Activated CD8-positive, alpha-beta memory T cell treated with anti-CD3 and anti-CD28 coated beads, Interleukin-2, amount 10 ng/mL, durations not matched to agents 7 days and 5 days (primary cell): ENCODE data around the gene MINDY4. TPM values are rescaled to one million over a fixed set of nuclear protein-coding genes. Genes with fewer than 3 reads are reported as not detected.

Experiments
- ATAC-seq: fragments of 150-1000 bp; cut with Tn5 transposase; one replicate; pipeline ENCODE4 v1.10.0; 2021; ENCODE audit warnings: moderate library complexity
- CTCF ChIA-PET: fragments of 350-600 bp; sonication (Branson Sonifier 250); formaldehyde crosslinking; loops from one replicate; lab custom pipeline; 2021; ENCODE audit warnings: antibody characterized with exemption; lab: Charles Lee
- DNase-seq: peaks from one replicate; pipeline ENCODE4 v3.0.0-alpha.2; 2020
- H3K27ac Mint-ChIP-seq: one replicate; pipeline ENCODE4 v1.8.0; 2021; ENCODE audit warnings: mild to moderate bottlenecking, mixed read lengths
- H3K27me3 Mint-ChIP-seq: one replicate; pipeline ENCODE4 v1.8.0; 2021; ENCODE audit warnings: mixed read lengths
- H3K36me3 Mint-ChIP-seq: one replicate; pipeline ENCODE4 v1.8.0; 2021; ENCODE audit warnings: mild to moderate bottlenecking, mixed read lengths
- H3K4me1 Mint-ChIP-seq: one replicate; pipeline ENCODE4 v1.8.0; 2021; ENCODE audit warnings: mixed read lengths
- H3K4me3 Mint-ChIP-seq: one replicate; pipeline ENCODE4 v1.8.0; 2021; ENCODE audit warnings: mild to moderate bottlenecking, moderate library complexity, mixed read lengths
- H3K9me3 Mint-ChIP-seq: one replicate; pipeline ENCODE4 v1.8.0; 2022; ENCODE audit warnings: low read depth, mixed read lengths
- total RNA-seq, 2 experiments: library from RNA; stranded (reverse); gene quantifications; one replicate each; pipeline ENCODE4 v1.2.3, GENCODE V29; 2021

Gene MINDY4
- total RNA-seq, 2 experiments from 2014 or later = 1.1 to 1.3 TPM

DNA sequence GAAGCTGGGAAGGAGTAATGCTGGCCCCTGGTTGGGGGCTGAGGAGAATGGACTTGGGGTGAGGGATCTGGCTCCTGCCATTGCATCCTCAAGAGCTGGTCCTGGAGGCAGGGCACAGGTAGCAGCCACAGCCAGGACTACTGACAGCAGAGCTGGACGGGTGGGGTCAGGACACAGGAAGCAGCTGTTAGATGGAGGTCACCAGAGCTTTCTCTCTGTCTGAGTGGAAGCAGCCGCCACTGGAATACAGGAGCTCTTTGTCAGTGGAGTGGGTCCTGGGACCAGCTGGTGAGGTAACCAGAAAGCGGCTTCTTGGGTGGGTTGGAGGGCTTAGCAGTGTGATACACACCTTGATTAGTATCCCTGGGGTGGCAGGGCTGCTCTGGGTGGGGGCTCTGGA, 82.4 kb downstream of the MINDY4 start:
- ATAC-seq = no peak
- H3K4me1 Mint-ChIP-seq = no peaks in the 10 kb centered on the region
- no peak overlapping the region for H3K27ac Mint-ChIP-seq
- H3K36me3 Mint-ChIP-seq = no peaks in the 10 kb centered on the region
- CTCF ChIA-PET = interaction anchor here (0.6 kb wide), 1 partner anchor 130 kb away, joined by 3 read pairs; no protein-coding TSS in a partner anchor
- H3K4me3 Mint-ChIP-seq = no peak overlapping the region
- H3K27me3 Mint-ChIP-seq = no peaks in the 10 kb centered on the region
- DNase-seq = no peak
- H3K9me3 Mint-ChIP-seq = no peaks in the 10 kb centered on the region

DNA sequence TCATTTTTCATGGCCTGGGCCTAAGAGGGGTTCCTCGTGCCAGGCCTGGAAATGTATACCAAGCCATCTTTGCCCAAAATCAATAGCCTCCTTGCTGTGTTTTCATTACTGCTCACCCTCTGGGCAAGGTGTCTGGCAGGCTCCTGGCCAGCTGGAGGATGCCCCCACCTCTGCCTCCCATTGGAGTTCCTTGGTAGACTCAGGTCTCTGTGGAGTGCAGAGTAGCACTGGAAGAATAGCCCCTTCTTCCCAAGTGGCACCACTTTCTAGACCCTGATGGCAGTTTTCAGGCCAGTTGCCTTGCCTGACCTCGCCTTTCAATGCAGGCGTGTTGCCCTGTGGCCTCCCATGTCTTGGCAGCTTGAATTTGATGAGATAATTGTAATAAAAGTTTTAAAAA, 84.7 kb downstream of the MINDY4 start:
- CTCF ChIA-PET = no interaction called here
- DNase-seq = no peak

DNA sequence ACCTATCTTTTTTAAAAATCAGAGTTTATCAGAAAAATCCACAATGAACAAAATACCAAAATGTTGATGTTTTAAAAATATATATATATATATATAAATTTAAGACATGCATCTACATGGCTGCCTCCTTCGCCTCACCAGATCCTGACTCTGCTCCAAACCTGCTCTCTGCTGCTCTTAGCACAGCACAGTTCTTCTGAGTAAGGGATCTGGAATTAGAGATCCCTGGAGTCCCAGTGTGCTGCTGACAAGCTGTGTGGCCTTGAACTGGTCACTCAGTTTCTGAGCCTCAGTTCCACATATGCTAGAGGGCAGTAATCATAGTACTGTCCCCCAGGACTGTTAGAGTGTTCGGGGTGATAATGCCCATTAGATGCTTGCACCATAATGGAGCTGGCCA, 87.4 kb downstream of the MINDY4 start:
- no peak overlapping the region for H3K4me3 Mint-ChIP-seq
- ATAC-seq (no peak), DNase-seq (no peak)
- H3K27me3 Mint-ChIP-seq = no peaks in the 10 kb centered on the region
- H3K9me3 Mint-ChIP-seq = no peaks in the 10 kb centered on the region
- H3K36me3 Mint-ChIP-seq = no peaks in the 10 kb centered on the region
- H3K4me1 Mint-ChIP-seq = no peaks in the 10 kb centered on the region
- H3K27ac Mint-ChIP-seq = no peak overlapping the region
- CTCF ChIA-PET = no interaction called here

More for the DNA sequence above, 84.7 kb downstream of the MINDY4 start:
- no peaks in the 10 kb centered on the region for H3K4me1 Mint-ChIP-seq
- ATAC-seq = no peak
- H3K27ac Mint-ChIP-seq = no peak overlapping the region
- no peaks in the 10 kb centered on the region for H3K9me3 Mint-ChIP-seq
- H3K4me3 Mint-ChIP-seq = no peak overlapping the region
- no peaks in the 10 kb centered on the region for H3K36me3 Mint-ChIP-seq
- H3K27me3 Mint-ChIP-seq = no peaks in the 10 kb centered on the region

DNA sequence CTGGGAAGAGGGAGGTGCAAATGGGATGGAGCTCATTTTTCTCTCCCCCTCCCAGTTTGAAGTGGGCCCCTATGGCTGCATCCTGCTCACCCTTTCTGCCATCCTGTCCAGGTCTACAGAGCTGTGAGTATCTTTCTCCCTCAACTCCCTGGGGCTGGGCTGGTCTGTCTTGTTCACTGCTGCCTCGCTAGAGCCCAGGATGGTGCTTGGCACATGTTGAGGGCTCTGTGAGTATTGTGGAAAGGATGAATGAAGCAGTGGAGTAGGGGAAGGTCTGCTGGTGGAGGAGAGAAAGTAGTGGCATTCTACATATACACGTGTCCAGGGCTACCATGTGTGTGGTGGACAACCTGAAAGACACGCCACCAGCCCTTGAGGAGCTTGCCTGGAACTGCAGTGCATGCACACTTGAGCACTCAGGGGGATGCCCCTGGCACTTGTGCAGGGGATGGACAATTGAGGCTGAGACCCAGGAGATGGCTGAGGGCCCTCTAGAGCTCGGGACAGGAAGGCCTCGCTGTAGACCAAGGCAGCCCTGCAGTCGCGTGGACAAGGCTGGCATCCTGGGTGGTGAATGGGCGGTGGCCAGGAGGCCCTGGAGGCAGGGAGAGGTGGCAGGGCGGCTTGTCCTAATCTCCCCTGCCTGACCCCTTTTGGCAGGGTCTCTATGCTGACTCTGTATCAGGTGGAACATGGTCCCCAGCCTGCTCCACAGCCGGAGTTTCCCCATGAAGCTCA, 88.2 kb downstream of the MINDY4 start:
- Mint-ChIP-seq H3K27ac (no peak overlapping the region), H3K27me3 (no peaks in the 10 kb centered on the region), H3K4me1 (no peaks in the 10 kb centered on the region), H3K4me3 (no peak overlapping the region), H3K36me3 (no peaks in the 10 kb centered on the region), H3K9me3 (no peaks in the 10 kb centered on the region)
- ATAC-seq (no peak), DNase-seq (no peak)
- CTCF ChIA-PET = no interaction called here

DNA sequence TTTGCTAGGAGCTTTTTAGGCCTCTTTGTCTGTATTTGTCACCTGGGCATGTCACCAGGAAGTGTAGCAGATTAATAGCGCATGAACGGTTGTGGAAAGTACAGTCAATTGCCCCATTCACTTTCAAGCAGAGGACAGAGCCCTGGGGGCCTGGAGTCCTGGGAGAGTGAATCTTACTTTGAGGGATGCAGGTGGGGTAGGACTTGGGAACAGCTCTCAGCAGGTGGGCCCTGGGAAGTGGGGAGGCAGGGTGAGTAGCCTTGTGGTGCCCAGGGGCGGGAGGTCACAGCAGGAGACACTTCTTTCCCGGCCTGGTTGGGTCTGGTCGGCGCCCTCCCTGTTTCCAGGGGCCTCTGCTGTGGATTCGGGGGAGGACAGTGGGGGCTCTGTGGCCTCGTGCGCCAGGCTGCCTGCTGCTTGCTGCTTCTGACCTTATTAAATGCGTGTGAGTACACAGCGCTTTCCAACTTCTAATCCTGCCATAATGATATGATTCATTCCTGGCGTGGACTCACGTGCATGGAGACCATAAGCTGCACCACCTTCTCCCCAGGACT, 88.8 kb downstream of the MINDY4 start:
- DNase-seq (no peak), ATAC-seq (no peak)
- H3K4me3 Mint-ChIP-seq = no peak overlapping the region
- H3K9me3 Mint-ChIP-seq = no peaks in the 10 kb centered on the region
- H3K27me3 Mint-ChIP-seq = no peaks in the 10 kb centered on the region
- H3K4me1 Mint-ChIP-seq = no peaks in the 10 kb centered on the region
- H3K27ac Mint-ChIP-seq = no peak overlapping the region
- CTCF ChIA-PET = no interaction called here
- no peaks in the 10 kb centered on the region for H3K36me3 Mint-ChIP-seq

DNA sequence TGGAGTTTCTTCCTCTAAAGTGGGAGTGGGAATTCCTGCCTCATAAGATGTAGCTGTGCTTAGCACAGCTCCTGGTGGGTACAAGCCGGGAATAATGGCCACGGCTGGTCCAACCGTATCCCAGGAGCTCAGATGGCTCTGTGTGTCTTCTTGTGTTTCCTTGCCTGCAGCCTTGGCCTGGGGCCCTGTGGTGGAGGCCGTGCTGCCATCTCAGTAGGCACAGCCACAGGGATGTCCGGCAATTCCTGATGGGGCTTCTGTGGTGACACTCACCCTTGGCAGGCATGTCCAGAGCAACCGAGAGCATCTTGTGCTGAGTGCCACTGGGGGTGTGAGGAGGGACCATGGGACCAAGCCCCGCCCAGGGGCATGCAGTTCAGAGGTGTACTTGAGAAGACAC, 90.4 kb downstream of the MINDY4 start:
- H3K36me3 Mint-ChIP-seq = no peaks in the 10 kb centered on the region
- no peaks in the 10 kb centered on the region for H3K9me3 Mint-ChIP-seq
- no peak overlapping the region for H3K4me3 Mint-ChIP-seq
- H3K27ac Mint-ChIP-seq = no peak overlapping the region
- DNase-seq (no peak), ATAC-seq (no peak)
- CTCF ChIA-PET = no interaction called here
- no peaks in the 10 kb centered on the region for H3K4me1 Mint-ChIP-seq
- no peaks in the 10 kb centered on the region for H3K27me3 Mint-ChIP-seq

DNA sequence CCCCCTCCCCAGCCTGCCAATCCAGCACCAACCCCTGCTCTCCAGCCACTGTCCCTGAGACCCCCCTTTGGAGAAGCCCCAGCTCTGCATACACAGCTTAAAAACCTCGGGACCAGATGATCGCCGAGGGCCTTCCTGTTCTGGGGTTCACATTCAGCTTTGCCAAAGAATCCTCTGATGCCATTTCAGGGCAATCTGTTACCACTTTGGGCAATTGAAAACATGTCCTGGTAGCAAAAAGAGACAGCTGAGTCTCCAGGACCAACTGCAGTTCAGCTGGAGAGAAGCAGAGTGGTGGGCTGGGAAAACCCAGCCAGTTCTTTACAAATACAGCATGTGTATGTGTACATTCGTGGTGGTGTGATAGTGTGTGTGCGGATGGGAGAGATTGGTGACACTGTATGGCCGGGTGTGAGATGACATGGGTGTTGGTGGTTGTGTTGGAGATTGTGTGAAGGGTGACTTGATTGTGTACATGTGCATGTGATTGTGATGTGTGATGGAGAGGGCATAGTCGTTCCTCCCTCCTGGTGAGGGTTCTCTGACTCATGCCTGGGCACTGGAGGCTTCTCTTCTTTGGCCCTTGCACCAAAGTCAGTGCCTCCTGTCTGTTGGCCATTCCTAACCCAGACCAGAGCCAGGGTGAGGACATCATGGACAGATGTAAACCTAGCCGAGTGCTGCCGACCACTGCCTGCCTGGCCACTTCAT, 91.9 kb downstream of the MINDY4 start:
- H3K27me3 Mint-ChIP-seq = no peaks in the 10 kb centered on the region
- CTCF ChIA-PET = no interaction called here
- H3K27ac Mint-ChIP-seq = no peak overlapping the region
- DNase-seq (no peak), ATAC-seq (no peak)
- no peaks in the 10 kb centered on the region for H3K4me1 Mint-ChIP-seq
- no peak overlapping the region for H3K4me3 Mint-ChIP-seq
- no peaks in the 10 kb centered on the region for H3K36me3 Mint-ChIP-seq
- H3K9me3 Mint-ChIP-seq = no peaks in the 10 kb centered on the region

DNA sequence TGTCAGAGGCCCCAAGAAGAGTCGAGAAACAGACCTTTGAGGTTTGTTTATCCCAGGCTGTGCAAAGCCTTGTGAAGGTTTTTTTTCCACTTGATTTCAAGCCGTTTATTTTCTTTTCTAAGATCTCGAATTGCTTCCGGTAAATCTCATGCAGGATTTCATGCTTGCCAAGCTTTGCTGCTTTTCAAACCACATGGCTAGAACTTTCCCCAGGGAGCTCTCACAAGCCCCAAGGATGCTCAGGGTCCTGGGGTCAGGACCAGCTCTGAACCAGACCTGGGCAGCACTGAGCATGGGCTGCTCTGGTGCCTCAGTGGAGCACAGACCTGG, 92.5 kb downstream of the MINDY4 start:
- CTCF ChIA-PET = no interaction called here
- no peaks in the 10 kb centered on the region for H3K36me3 Mint-ChIP-seq

DNA sequence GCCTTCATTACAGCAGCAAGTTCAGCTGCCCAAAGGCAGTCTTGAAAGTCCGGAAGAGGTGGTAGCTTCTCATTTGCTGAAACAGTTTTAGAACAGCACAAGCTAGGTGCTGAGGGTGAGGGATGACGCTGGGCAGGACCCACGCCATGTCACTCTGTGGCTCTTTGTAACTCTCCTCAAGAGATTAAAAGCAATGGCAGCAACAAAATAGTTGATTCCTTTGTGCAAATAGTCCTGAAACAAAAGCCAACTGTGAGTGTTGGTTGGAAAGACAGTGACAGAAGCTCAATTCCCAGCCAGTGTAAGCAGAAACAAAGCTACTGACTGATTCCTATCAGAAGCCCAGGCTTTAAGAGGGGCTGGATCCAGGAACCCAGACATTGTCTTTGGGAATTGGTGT, 92.9 kb downstream of the MINDY4 start:
- Mint-ChIP-seq H3K27me3 (no peaks in the 10 kb centered on the region), H3K9me3 (no peaks in the 10 kb centered on the region), H3K36me3 (no peaks in the 10 kb centered on the region), H3K4me1 (no peaks in the 10 kb centered on the region), H3K4me3 (no peak overlapping the region), H3K27ac (no peak overlapping the region)
- ATAC-seq = no peak
- no peak for DNase-seq
- CTCF ChIA-PET = no interaction called here

More for the DNA sequence above, 92.5 kb downstream of the MINDY4 start:
- H3K4me1 Mint-ChIP-seq = no peaks in the 10 kb centered on the region
- no peak overlapping the region for H3K27ac Mint-ChIP-seq
- DNase-seq = no peak
- no peak overlapping the region for H3K4me3 Mint-ChIP-seq
- no peaks in the 10 kb centered on the region for H3K9me3 Mint-ChIP-seq
- no peaks in the 10 kb centered on the region for H3K27me3 Mint-ChIP-seq
- no peak for ATAC-seq

DNA sequence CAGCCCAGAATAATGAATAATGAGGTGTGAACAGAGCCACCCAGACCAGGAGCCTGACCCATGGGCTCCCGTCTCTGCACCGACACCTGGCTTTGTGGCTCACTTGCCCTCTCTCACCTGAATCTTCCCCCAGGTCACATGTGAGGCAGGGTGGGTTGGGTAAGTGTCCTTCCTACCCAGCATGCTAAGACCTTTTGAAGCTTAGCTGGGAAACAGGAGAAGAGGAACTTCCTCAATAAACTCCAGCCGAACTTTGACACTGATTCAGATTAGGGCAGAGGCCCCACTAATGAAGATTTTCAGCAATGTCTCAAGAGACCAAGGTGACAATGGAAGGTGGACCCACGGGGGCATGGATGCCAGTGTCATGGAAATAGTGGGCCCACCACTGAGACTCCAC, 93.9 kb downstream of the MINDY4 start:
- H3K36me3 Mint-ChIP-seq = no peaks in the 10 kb centered on the region
- ATAC-seq = no peak
- no peaks in the 10 kb centered on the region for H3K4me1 Mint-ChIP-seq
- no peaks in the 10 kb centered on the region for H3K9me3 Mint-ChIP-seq
- H3K27me3 Mint-ChIP-seq = no peaks in the 10 kb centered on the region
- CTCF ChIA-PET = no interaction called here
- H3K4me3 Mint-ChIP-seq = no peak overlapping the region
- H3K27ac Mint-ChIP-seq = no peak overlapping the region
- no peak for DNase-seq

DNA sequence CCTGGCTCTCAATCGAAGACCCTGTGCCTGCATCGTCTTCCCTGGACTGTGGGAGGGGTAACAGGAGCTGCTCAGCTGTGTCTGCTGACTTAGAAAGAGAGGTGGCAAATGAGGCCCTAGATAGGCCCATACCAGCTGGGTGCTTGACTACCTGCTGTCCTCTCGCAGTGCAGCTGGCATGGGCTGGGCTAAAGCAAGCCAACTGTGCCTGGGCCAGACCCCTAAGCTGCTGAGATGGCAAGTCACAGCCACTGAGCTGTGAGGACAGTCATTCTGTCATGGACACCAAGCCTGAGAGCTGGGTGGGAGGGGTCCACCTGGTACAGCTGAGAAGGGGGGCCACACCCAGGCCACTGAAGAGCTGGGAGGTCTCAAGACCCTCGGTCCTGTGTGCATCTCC, 94.6 kb downstream of the MINDY4 start:
- no peak overlapping the region for H3K27ac Mint-ChIP-seq
- no peaks in the 10 kb centered on the region for H3K36me3 Mint-ChIP-seq
- H3K4me3 Mint-ChIP-seq = no peak overlapping the region
- ATAC-seq (no peak), DNase-seq (no peak)
- CTCF ChIA-PET = no interaction called here
- no peaks in the 10 kb centered on the region for H3K27me3 Mint-ChIP-seq
- H3K4me1 Mint-ChIP-seq = no peaks in the 10 kb centered on the region
- H3K9me3 Mint-ChIP-seq = no peaks in the 10 kb centered on the region

DNA sequence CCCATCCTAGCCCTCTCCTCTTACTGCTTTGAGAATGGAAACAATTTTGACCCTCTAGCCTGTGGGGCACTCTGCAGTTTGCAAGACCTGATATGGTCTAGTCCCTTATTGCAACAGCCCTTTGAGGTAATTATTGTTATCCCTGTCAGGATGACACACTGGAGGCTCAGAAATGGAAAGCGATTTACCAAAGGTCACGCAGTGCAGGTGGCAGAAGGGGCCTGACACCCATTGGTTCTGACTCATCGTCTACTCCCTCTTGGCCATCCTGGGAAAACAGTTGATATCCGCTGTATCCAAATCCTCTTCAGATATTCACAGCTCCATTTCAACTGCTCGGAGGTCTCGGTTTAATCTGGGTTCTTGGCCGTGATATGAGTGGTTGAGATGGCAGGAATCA, 95.7 kb downstream of the MINDY4 start:
- CTCF ChIA-PET = no interaction called here
- no peak for DNase-seq
- no peak for ATAC-seq
- H3K9me3 Mint-ChIP-seq = no peaks in the 10 kb centered on the region
- no peaks in the 10 kb centered on the region for H3K4me1 Mint-ChIP-seq
- H3K27ac Mint-ChIP-seq = no peak overlapping the region
- H3K4me3 Mint-ChIP-seq = no peak overlapping the region
- no peaks in the 10 kb centered on the region for H3K27me3 Mint-ChIP-seq
- no peaks in the 10 kb centered on the region for H3K36me3 Mint-ChIP-seq

DNA sequence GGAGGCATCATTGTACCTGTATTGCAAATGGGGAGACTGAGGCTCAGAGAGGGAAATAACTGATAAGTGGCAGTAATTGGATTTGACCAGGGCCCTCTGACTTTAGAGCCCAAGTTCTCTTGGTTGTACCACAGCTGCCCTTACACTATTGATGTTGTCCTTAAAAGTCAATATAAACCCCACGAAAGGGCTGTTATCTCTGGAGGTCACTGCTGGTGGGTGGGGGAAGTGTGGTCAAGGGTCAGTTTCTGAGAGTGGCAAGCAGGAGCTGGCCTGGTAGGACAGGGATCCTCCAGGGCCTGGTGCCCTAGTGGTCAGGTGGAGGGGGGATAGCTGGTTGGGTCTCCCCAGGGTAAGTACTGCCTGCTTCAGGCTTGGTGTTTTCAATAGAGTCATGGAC, 96.3 kb downstream of the MINDY4 start:
- Mint-ChIP-seq H3K36me3 (no peaks in the 10 kb centered on the region), H3K4me3 (no peak overlapping the region), H3K27me3 (no peaks in the 10 kb centered on the region), H3K9me3 (no peaks in the 10 kb centered on the region), H3K4me1 (no peaks in the 10 kb centered on the region), H3K27ac (no peak overlapping the region)
- ATAC-seq (no peak), DNase-seq (no peak)
- CTCF ChIA-PET = no interaction called here
